Calu3 (cell line): Measurements from ENCODE around the gene TUT7. TPM values are rescaled to one million over a fixed set of nuclear protein-coding genes. Genes with fewer than 3 reads are reported as not detected.

Source experiments
- BruUV-seq: library from RNA; stranded (reverse); fragments of 400-500 nt; replicated peaks from 2 replicates; lab custom pipeline; 2021; lab: Mats Ljungman, UMichigan
- CTCF ChIA-PET: fragments of 300-600 bp; sonication (Branson Sonifier 250); formaldehyde crosslinking; loops from one replicate; lab custom pipeline; 2022; ENCODE audit warnings: antibody characterized with exemption; lab: Charles Lee
- DNase-seq: peaks from one replicate; pipeline ENCODE4 v3.0.0; 2022
- H3K27ac Mint-ChIP-seq: one replicate; pipeline ENCODE4 v1.8.0; 2022; ENCODE audit warnings: mixed read lengths; ENCODE audit not compliant: unreplicated experiment
- H3K27me3 Mint-ChIP-seq: one replicate; pipeline ENCODE4 v1.8.0; 2022; ENCODE audit warnings: mixed read lengths; ENCODE audit not compliant: unreplicated experiment
- H3K36me3 Mint-ChIP-seq: one replicate; pipeline ENCODE4 v1.8.0; 2022; ENCODE audit warnings: mild to moderate bottlenecking, moderate library complexity, mixed read lengths; ENCODE audit not compliant: insufficient read depth, unreplicated experiment
- H3K4me1 Mint-ChIP-seq: one replicate; pipeline ENCODE4 v1.8.0; 2022; ENCODE audit warnings: mild to moderate bottlenecking, low read depth, mixed read lengths; ENCODE audit not compliant: unreplicated experiment
- H3K4me3 Mint-ChIP-seq: one replicate; pipeline ENCODE4 v1.8.0; 2022; ENCODE audit warnings: mild to moderate bottlenecking, low read depth, moderate library complexity, mixed read lengths; ENCODE audit not compliant: unreplicated experiment
- H3K9me3 Mint-ChIP-seq: one replicate; pipeline ENCODE4 v1.8.0; 2022; ENCODE audit warnings: low read depth, mixed read lengths; ENCODE audit not compliant: unreplicated experiment
- CTCF ChIP-seq: fragments of 200-600 bp; IDR thresholded peaks from one replicate; pipeline ENCODE4 v1.8.0; 2022; ENCODE audit warnings: antibody characterized with exemption; ENCODE audit not compliant: unreplicated experiment
- intact Hi-C: fragments of 100-400 bp; cut with micrococcal nuclease; formaldehyde crosslinking; loops from one replicate; pipeline ENCODE4 v1.10.0; 2022; ENCODE audit not compliant: unreplicated experiment
- total RNA-seq: library from RNA; stranded (reverse); gene quantifications from 2 replicates; pipeline ENCODE4 v1.2.3, GENCODE V29; 2022

Gene TUT7
- total RNA-seq, 1 experiment from 2014 or later = 16.2 TPM

- TF ChIP-seq CTCF = no peak
- no peak for DNase-seq
- H3K36me3 Mint-ChIP-seq = no peaks in the 10 kb centered on the region
- no TSS peak for BruUV-seq
- H3K27me3 Mint-ChIP-seq = no peaks in the 10 kb centered on the region
- intact Hi-C loops = no loop called here
- CTCF ChIA-PET = no interaction called here
- no peaks in the 10 kb centered on the region for H3K9me3 Mint-ChIP-seq
- H3K27ac Mint-ChIP-seq = no peak overlapping the region
- H3K4me1 Mint-ChIP-seq = no peaks in the 10 kb centered on the region
- H3K4me3 Mint-ChIP-seq = no peak overlapping the region
Observed at GRCh38 chr9:86248746-86249145, 105.5 kb downstream of the TUT7 start.

GRCh38 chr9:86246752-86247161 lies 107.5 kb downstream of the TUT7 start:
- peaks cover 5% of the 10 kb centered on the region for H3K4me1 Mint-ChIP-seq
- no peaks in the 10 kb centered on the region for H3K36me3 Mint-ChIP-seq
- DNase-seq = no peak
- H3K27ac Mint-ChIP-seq = no peak overlapping the region
- H3K27me3 Mint-ChIP-seq = no peaks in the 10 kb centered on the region
- BruUV-seq = no TSS peak
- no peaks in the 10 kb centered on the region for H3K9me3 Mint-ChIP-seq
- CTCF ChIA-PET = no interaction called here
- TF ChIP-seq CTCF = no peak
- no peak overlapping the region for H3K4me3 Mint-ChIP-seq
- intact Hi-C loops = no loop called here

- CTCF ChIA-PET = no interaction called here
- H3K4me3 Mint-ChIP-seq = no peak overlapping the region
- no peak overlapping the region for H3K27ac Mint-ChIP-seq
- no peaks in the 10 kb centered on the region for H3K36me3 Mint-ChIP-seq
- H3K9me3 Mint-ChIP-seq = no peaks in the 10 kb centered on the region
- TF ChIP-seq CTCF = no peak
- H3K27me3 Mint-ChIP-seq = no peaks in the 10 kb centered on the region
- no TSS peak for BruUV-seq
- H3K4me1 Mint-ChIP-seq = peaks cover 7% of the 10 kb centered on the region
- no peak for DNase-seq
- intact Hi-C loops = no loop called here
Observed at GRCh38 chr9:86242071-86242470, 112.1 kb downstream of the TUT7 start.

GRCh38 chr9:86241216-86241615 lies 113.0 kb downstream of the TUT7 start:
- no peak for TF ChIP-seq CTCF
- no peaks in the 10 kb centered on the region for H3K9me3 Mint-ChIP-seq
- intact Hi-C loops = no loop called here
- no peaks in the 10 kb centered on the region for H3K27me3 Mint-ChIP-seq
- no peak overlapping the region for H3K4me3 Mint-ChIP-seq
- peaks cover 7% of the 10 kb centered on the region for H3K4me1 Mint-ChIP-seq
- BruUV-seq = no TSS peak
- CTCF ChIA-PET = no interaction called here
- no peak for DNase-seq
- H3K27ac Mint-ChIP-seq = no peak overlapping the region
- H3K36me3 Mint-ChIP-seq = no peaks in the 10 kb centered on the region
